Activated CD8-positive, alpha-beta memory T cell treated with anti-CD3 and anti-CD28 coated beads, Interleukin-2, amount 50 U/mL, for 1 hour (primary cell): ENCODE data around the gene NABP2.

Source experiments
- DNase-seq: peaks from one replicate; pipeline ENCODE4 v3.0.0-alpha.2; 2020; ENCODE audit errors: extremely low read depth

The NABP2 gene

DNA sequence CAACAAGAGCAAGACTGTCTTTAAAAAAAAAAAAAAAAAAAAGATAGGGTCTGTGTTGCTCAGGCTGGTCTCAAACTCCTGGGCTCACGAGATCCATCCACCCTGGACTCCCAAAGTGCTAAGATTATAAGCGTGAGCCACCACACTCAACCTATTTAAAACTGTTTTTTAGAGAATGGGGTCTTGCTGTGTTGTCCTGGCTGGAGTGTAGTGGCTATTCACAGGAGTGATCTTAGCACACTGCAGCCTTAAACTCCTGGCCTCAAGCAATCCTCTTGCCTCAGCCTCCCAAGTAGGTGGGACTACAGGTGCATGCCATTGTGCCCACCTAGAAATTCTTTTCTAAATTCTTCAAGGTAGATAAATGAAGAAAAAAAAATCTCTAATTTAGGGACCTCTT lies 50.2 kb downstream of the NABP2 start:
- no peak for DNase-seq

DNA sequence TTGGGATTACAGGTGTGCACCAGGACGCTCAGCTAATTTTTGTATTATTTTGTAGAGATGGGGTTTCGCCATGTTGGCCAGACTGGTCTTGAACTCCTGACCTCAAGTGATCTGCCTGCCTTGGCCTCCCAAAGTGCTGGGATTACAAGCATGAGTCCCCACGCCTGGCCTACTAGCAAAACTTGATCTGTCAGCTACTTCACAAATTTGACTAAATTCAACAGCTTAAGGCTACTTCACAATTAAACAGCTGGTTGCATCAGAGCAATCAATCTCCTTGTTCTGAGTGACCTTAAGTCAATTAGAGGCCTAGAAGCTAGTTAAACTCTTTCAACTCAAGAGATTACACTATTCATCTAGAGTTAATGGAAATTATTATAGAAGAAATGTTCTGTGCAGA lies 54.8 kb downstream of the NABP2 start:
- DNase-seq = no peak
